Measurements from ENCODE around the gene LHFPL3.

DNA sequence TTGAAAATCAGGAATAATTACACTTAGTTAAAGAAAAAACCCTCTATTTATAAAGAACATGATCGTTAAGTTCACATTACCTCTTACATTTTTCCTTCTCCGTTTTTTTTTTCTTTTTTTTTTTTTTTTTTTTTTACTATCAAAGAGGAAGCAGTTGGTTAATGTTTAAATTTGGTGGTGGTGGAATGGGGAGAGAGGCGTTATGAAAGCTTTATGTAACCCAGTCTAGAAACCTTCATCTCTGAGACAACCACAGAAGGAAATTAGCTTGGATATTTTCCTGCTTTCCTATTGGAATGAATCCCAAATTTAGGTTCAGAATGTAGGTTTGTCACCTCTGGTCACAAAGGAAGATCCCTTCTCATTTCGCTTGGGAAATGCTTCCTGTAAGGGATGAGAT is 31.5 kb upstream of the LHFPL3 start:
- TF ChIP-seq ZFX (IDR thresholded peaks at IDR 0.05) (no peak), POLR2A (IDR thresholded peaks at IDR 0.05; ENCODE audit: borderline replicate concordance, extremely low read depth, insufficient read depth, insufficient read length) (no peak)
